ENCODE results near the gene TMTC2.

TMTC2 gene

GRCh38 chr12:82698708-82699564 is 12.2 kb downstream of the TMTC2 start:
- CTCF ChIA-PET: no interaction called here
- POLR2A ChIA-PET (ENCODE audit: low non-redundant PET): no interaction called here
- DNase-seq (ENCODE audit: low spot score): no peak
- H3K27ac ChIP-seq: no peak overlapping the region
- no peak for TF ChIP-seq CTCF (conservative IDR thresholded peaks at IDR 0.05; ENCODE audit: low read depth)

- CTCF ChIA-PET: interaction anchor here (0.6 kb wide), 1 partner anchor 46 kb away, joined by 3 read pairs; no protein-coding TSS in a partner anchor
- DNase-seq (ENCODE audit: low spot score): no peak
- POLR2A ChIA-PET (ENCODE audit: low non-redundant PET): no interaction called here
- no peak for TF ChIP-seq CTCF (conservative IDR thresholded peaks at IDR 0.05; ENCODE audit: low read depth)
- H3K27ac ChIP-seq: no peak overlapping the region
These were observed 19.1 kb downstream of the TMTC2 start for GRCh38 chr12:82705774-82706173.

GRCh38 chr12:82708061-82708879 is 21.6 kb downstream of the TMTC2 start:
- ChIA-PET POLR2A (ENCODE audit: low non-redundant PET) (no interaction called here), CTCF (no interaction called here)
- TF ChIP-seq CTCF (conservative IDR thresholded peaks at IDR 0.05; ENCODE audit: low read depth): no peak
- no peak overlapping the region for H3K27ac ChIP-seq
- DNase-seq (ENCODE audit: low spot score): no peak

GRCh38 chr12:82709794-82710355 is 23.2 kb downstream of the TMTC2 start:
- POLR2A ChIA-PET (ENCODE audit: low non-redundant PET): no interaction called here

GRCh38 chr12:82710741-82711140 is 24.0 kb downstream of the TMTC2 start:
- CTCF ChIA-PET: no interaction called here
- POLR2A ChIA-PET (ENCODE audit: low non-redundant PET): no interaction called here
- TF ChIP-seq CTCF (conservative IDR thresholded peaks at IDR 0.05; ENCODE audit: low read depth): no peak
- no peak for DNase-seq (ENCODE audit: low spot score)
- H3K27ac ChIP-seq: no peak overlapping the region

More at GRCh38 chr12:82709794-82710355, 23.2 kb downstream of the TMTC2 start:
- no peak for TF ChIP-seq CTCF (conservative IDR thresholded peaks at IDR 0.05; ENCODE audit: low read depth)
- CTCF ChIA-PET: interaction anchor here (0.6 kb wide), 1 partner anchor 42 kb away, joined by 3 read pairs; no protein-coding TSS in a partner anchor
- no peak for DNase-seq (ENCODE audit: low spot score)
- H3K27ac ChIP-seq: no peak overlapping the region

- ChIA-PET POLR2A (ENCODE audit: low non-redundant PET) (no interaction called here), CTCF (no interaction called here)
- no peak for TF ChIP-seq CTCF (conservative IDR thresholded peaks at IDR 0.05; ENCODE audit: low read depth)
- no peak overlapping the region for H3K27ac ChIP-seq
- no peak for DNase-seq (ENCODE audit: low spot score)
These were observed 27.7 kb downstream of the TMTC2 start for GRCh38 chr12:82714427-82714826.

Data from RWPE1 (cell line).